Natural killer cell treated with Interleukin-12 subunit alpha and Interleukin-12 subunit beta and Interleukin-15 and Interleukin-18, amount 100 ng/mL, for 72 hours (primary cell): ENCODE data around the gene CNTN3. TPM values are rescaled to one million over a fixed set of nuclear protein-coding genes. Genes with fewer than 3 reads are reported as not detected.

ENCODE experiments used
- ATAC-seq, 2 donors: fragments of 150-1000 bp; cut with Tn5 transposase in 1 of 2; sonication (Bioruptor Pico), chemical (Tn5 transposase) in 1 of 2; 2 replicates each; pipeline ENCODE4 v1.10.0; 2021
- DNase-seq: peaks from one replicate; pipeline ENCODE4 v3.0.0; 2022; ENCODE audit warnings: low spot score
- H3K27ac Mint-ChIP-seq, 2 donors: 1 replicate in 1 of 2; 2 replicates in 1 of 2; pipeline ENCODE4 v1.8.0; 2022; ENCODE audit warnings: mixed read lengths in 2 of 2, mild to moderate bottlenecking in 1 of 2, moderate library complexity in 1 of 2
- H3K27me3 Mint-ChIP-seq, 2 donors: 1 replicate in 1 of 2; 2 replicates in 1 of 2; pipeline ENCODE4 v1.8.0; 2022; ENCODE audit warnings: mixed read lengths in 2 of 2
- H3K36me3 Mint-ChIP-seq: one replicate; pipeline ENCODE4 v1.8.0; 2022; ENCODE audit warnings: mixed read lengths
- H3K4me1 Mint-ChIP-seq, 2 donors: 1 replicate in 1 of 2; 2 replicates in 1 of 2; pipeline ENCODE4 v1.8.0; 2022; ENCODE audit warnings: low read depth in 2 of 2, mixed read lengths in 2 of 2, mild to moderate bottlenecking in 1 of 2
- H3K4me3 Mint-ChIP-seq: one replicate; pipeline ENCODE4 v1.8.0; 2022; ENCODE audit warnings: mixed read lengths
- H3K9me3 Mint-ChIP-seq: 2 replicates; pipeline ENCODE4 v1.8.0; 2022; ENCODE audit warnings: mixed read lengths
- total RNA-seq, 2 donors: library from RNA; stranded (reverse); gene quantifications; one replicate each; pipeline ENCODE4 v1.2.3, GENCODE V29; 2022

CNTN3 gene
- total RNA-seq, 2 donors from 2014 or later = not detected

- no peak overlapping the region for H3K4me3 Mint-ChIP-seq
- no peak for DNase-seq
- H3K36me3 Mint-ChIP-seq = no peaks in the 10 kb centered on the region
- H3K9me3 Mint-ChIP-seq = peaks cover 8% of the 10 kb centered on the region
- H3K27ac Mint-ChIP-seq = no peak overlapping the region
- H3K4me1 Mint-ChIP-seq = no peaks in the 10 kb centered on the region
- H3K27me3 Mint-ChIP-seq = no peaks in the 10 kb centered on the region
- no peak for ATAC-seq
Observed at GRCh38 chr3:74599564-74599963, 14.9 kb downstream of the CNTN3 start.

GRCh38 chr3:74593152-74593551 is 21.3 kb downstream of the CNTN3 start:
- Mint-ChIP-seq H3K4me1 (no peaks in the 10 kb centered on the region), H3K27me3 (no peaks in the 10 kb centered on the region), H3K4me3 (no peak overlapping the region), H3K9me3 (peaks cover 13% of the 10 kb centered on the region), H3K27ac (no peak overlapping the region), H3K36me3 (peaks cover 5% of the 10 kb centered on the region)
- DNase-seq = no peak
- no peak for ATAC-seq

- H3K9me3 Mint-ChIP-seq = peaks cover 13% of the 10 kb centered on the region
- no peak for DNase-seq
- no peak overlapping the region for H3K27ac Mint-ChIP-seq
- H3K36me3 Mint-ChIP-seq = peaks cover 5% of the 10 kb centered on the region
- ATAC-seq = no peak
- no peaks in the 10 kb centered on the region for H3K4me1 Mint-ChIP-seq
- no peaks in the 10 kb centered on the region for H3K27me3 Mint-ChIP-seq
- H3K4me3 Mint-ChIP-seq = no peak overlapping the region
Observed at GRCh38 chr3:74592359-74592758, 22.1 kb downstream of the CNTN3 start.

GRCh38 chr3:74591946-74592345 is 22.5 kb downstream of the CNTN3 start:
- DNase-seq (no peak), ATAC-seq (no peak)
- Mint-ChIP-seq H3K27me3 (no peaks in the 10 kb centered on the region), H3K4me3 (no peak overlapping the region), H3K4me1 (no peaks in the 10 kb centered on the region), H3K9me3 (peaks cover 13% of the 10 kb centered on the region), H3K27ac (no peak overlapping the region), H3K36me3 (peaks cover 5% of the 10 kb centered on the region)

- no peak for ATAC-seq
- Mint-ChIP-seq H3K27ac (no peak overlapping the region), H3K4me1 (no peaks in the 10 kb centered on the region), H3K27me3 (no peaks in the 10 kb centered on the region), H3K4me3 (no peak overlapping the region), H3K36me3 (peaks cover 5% of the 10 kb centered on the region), H3K9me3 (peaks cover 13% of the 10 kb centered on the region)
- DNase-seq = no peak
Observed at GRCh38 chr3:74591342-74591741, 23.1 kb downstream of the CNTN3 start.

DNA sequence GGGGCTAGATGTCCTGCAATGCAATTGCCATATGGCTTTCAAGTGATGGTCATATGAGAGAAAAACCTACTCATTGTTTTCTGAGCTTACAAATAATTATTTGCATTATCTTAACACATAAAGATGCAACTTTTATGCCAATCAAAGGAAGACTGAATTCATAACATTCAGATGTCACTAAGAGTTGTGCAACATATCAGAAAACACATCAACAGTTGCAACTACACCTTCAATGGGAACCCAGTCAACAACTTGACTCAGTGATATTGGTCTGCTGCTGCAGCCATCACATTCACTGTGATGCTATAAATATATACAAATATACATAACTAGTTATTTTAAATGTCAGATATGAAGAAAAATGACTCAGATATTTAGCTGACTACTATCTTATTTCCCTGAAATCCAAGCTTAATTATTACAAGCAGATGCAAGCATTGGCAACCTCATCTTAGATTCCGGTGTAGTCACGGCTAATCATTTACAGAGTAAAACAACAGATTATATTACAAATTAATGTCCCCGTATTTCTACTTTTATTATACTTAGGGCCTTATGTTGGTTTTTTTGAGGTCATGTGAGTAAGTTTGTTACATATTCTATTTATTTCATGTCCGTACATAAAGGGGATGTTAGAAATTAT is 23.7 kb downstream of the CNTN3 start:
- Mint-ChIP-seq H3K4me1 (no peaks in the 10 kb centered on the region), H3K4me3 (no peak overlapping the region), H3K36me3 (peaks cover 5% of the 10 kb centered on the region), H3K27ac (no peak overlapping the region), H3K9me3 (peaks cover 13% of the 10 kb centered on the region), H3K27me3 (no peaks in the 10 kb centered on the region)
- no peak for ATAC-seq
- DNase-seq = no peak

GRCh38 chr3:74584782-74585181 is 29.7 kb downstream of the CNTN3 start:
- Mint-ChIP-seq H3K4me1 (no peaks in the 10 kb centered on the region), H3K27me3 (no peaks in the 10 kb centered on the region), H3K27ac (no peak overlapping the region), H3K9me3 (peaks cover 5% of the 10 kb centered on the region), H3K4me3 (no peak overlapping the region), H3K36me3 (no peaks in the 10 kb centered on the region)
- ATAC-seq = no peak
- no peak for DNase-seq

DNA sequence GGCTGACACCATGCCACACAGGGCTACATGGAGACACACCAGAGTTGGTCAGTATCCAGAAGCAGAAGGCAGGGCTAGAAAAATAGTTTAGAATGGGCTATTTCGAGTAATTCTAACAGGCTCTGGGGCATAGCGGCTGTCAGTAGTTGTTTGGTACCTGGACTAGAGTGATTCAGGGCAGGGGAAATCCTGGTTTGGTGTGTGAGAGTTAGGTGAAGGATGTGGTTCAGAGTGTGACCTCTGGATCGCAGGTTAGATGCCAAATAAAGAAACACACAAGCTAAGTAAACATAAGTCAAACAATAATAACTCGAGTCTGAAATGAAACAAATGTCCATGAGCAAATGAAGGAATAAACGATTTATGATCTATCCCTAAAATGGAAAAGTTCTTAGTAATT is 31.5 kb downstream of the CNTN3 start:
- Mint-ChIP-seq H3K27ac (no peak overlapping the region), H3K9me3 (peaks cover 5% of the 10 kb centered on the region), H3K4me3 (no peak overlapping the region), H3K4me1 (no peaks in the 10 kb centered on the region), H3K27me3 (no peaks in the 10 kb centered on the region), H3K36me3 (no peaks in the 10 kb centered on the region)
- ATAC-seq = no peak
- no peak for DNase-seq

DNA sequence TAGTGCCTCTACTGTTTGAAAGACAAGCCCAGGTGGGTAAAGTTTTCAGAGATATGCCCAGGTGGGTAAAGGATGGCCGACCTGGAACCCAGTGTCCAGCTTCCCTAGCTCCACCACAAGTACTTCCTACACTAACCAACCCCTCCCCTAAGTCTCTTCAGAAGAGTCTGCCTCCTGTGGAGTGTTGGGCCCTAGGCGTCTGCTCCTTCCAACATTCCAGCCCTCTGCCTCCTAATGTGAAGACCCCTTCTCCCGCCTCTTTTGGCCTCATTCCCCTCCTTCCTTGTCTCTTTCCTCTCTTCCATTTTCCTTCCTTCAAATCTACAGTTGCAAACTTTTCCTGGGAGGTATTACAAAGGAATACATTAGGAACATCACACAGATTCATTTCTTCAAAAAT is 38.6 kb downstream of the CNTN3 start:
- DNase-seq (no peak), ATAC-seq (no peak)
- Mint-ChIP-seq H3K27me3 (no peaks in the 10 kb centered on the region), H3K27ac (no peak overlapping the region), H3K4me3 (no peak overlapping the region), H3K4me1 (no peaks in the 10 kb centered on the region), H3K36me3 (no peaks in the 10 kb centered on the region), H3K9me3 (peaks cover 15% of the 10 kb centered on the region)

DNA sequence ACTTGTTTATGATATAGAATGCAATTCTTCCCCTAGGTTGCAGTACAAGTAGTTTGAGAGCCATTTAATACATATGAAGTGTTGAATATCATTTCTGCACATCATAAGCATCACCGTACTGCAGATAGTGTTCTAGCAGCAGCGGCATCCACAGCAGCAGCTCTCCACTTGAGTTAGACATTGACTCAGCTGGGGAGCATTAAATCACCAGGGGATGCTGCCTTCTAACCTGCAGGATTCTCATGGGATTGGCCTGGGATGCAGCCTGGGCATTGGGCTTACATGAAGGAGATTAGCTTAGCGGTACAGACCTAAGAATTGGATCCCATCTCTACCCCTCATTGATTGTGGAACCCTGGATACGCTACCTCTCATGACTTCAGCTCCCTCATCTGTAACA is 43.3 kb downstream of the CNTN3 start:
- ATAC-seq (no peak), DNase-seq (no peak)
- Mint-ChIP-seq H3K27me3 (no peaks in the 10 kb centered on the region), H3K27ac (no peak overlapping the region), H3K36me3 (no peaks in the 10 kb centered on the region), H3K4me1 (no peaks in the 10 kb centered on the region), H3K9me3 (peaks cover 27% of the 10 kb centered on the region), H3K4me3 (no peak overlapping the region)
